A673 (cell line): ENCODE results near the gene ERG.

Experiments
- EZH2 ChIP-seq: fragments of 200-600 bp; sonication (generic); IDR thresholded peaks from 2 replicates; pipeline ENCODE4 v1.6.1; 2017; ENCODE audit warnings: borderline replicate concordance, low read depth, mild to moderate bottlenecking, mixed read lengths, antibody characterized with exemption, low read length; ENCODE audit not compliant: poor library complexity, severe bottlenecking
- TF ChIP-seq, protein P1 (sequence below): fragments of 300-800, 200-600 bp; sonication (generic); conservative IDR thresholded peaks from 2 replicates; pipeline ENCODE4 v1.5.1; 2017; ENCODE audit warnings: low read depth, mild to moderate bottlenecking, antibody characterized with exemption, low read length, moderate library complexity, mixed read lengths

DNA sequence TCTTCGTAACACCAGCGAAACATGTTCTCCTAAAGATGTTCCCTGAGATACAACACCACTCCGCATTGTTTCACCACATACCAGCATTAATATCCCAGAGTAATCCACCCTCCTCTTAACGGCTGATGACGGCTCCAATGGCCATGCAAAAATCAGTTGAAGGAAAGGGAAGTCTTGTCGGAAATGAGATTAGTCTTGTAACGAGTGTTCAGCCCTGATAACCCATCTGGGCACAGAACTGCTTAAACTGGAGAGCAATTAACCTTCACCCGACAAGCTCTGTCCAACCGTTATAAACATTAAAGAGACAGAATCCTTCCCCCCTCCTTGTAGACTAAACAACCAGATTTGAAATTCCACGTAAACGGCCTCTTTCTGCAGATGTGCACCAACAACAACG, 21.9 kb downstream of the ERG start:
- TF ChIP-seq, protein P1, sequence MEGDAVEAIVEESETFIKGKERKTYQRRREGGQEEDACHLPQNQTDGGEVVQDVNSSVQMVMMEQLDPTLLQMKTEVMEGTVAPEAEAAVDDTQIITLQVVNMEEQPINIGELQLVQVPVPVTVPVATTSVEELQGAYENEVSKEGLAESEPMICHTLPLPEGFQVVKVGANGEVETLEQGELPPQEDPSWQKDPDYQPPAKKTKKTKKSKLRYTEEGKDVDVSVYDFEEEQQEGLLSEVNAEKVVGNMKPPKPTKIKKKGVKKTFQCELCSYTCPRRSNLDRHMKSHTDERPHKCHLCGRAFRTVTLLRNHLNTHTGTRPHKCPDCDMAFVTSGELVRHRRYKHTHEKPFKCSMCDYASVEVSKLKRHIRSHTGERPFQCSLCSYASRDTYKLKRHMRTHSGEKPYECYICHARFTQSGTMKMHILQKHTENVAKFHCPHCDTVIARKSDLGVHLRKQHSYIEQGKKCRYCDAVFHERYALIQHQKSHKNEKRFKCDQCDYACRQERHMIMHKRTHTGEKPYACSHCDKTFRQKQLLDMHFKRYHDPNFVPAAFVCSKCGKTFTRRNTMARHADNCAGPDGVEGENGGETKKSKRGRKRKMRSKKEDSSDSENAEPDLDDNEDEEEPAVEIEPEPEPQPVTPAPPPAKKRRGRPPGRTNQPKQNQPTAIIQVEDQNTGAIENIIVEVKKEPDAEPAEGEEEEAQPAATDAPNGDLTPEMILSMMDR = no peak
- TF ChIP-seq EZH2 = no peak
